Upper lobe of left lung (tissue), 6 donors: ENCODE data around the gene ATXN1. TPM values are rescaled to one million over a fixed set of nuclear protein-coding genes. Genes with fewer than 3 reads are reported as not detected.

Experiments
- ATAC-seq, 2 donors: fragments of 200-7000 bp; cut with Tn5 transposase; one replicate each; pipeline ENCODE4 v1.9.1; 2022; ENCODE audit warnings: mild to moderate bottlenecking in 2 of 2, moderate library complexity in 2 of 2; ENCODE audit not compliant: low FRiP score in 2 of 2
- DNase-seq, 2 donors: peaks; one replicate each; pipeline ENCODE4 v3.0.0-alpha.2; 2019 to 2020
- H3K27ac ChIP-seq, 4 donors: fragments of 200-600 bp; sonication (generic); one replicate each; pipeline ENCODE4 v1.5.1; 2016 to 2019
- H3K27me3 ChIP-seq, 4 donors: fragments of 200-600 bp; sonication (generic); one replicate each; pipeline ENCODE4 v1.5.1; 2017 to 2019
- H3K36me3 ChIP-seq, 4 donors: fragments of 200-600 bp; sonication (generic); one replicate each; pipeline ENCODE4 v1.5.1; 2016 to 2019
- H3K4me1 ChIP-seq, 4 donors: fragments of 200-600 bp; sonication (generic); one replicate each; pipeline ENCODE4 v1.5.1; 2018 to 2019
- H3K4me3 ChIP-seq, 4 donors: fragments of 200-600 bp; sonication (generic); one replicate each; pipeline ENCODE4 v1.5.1; 2017 to 2019; ENCODE audit warnings: mild to moderate bottlenecking in 2 of 4, moderate library complexity in 1 of 4
- H3K9me3 ChIP-seq, 4 donors: fragments of 200-600 bp; sonication (generic); one replicate each; pipeline ENCODE4 v1.5.1; 2018 to 2019
- EP300 ChIP-seq, 4 donors: sonication (generic); formaldehyde crosslinking; IDR thresholded peaks; one replicate each; pipeline ENCODE4 v1.5.1; 2017; ENCODE audit warnings: antibody characterized with exemption in 4 of 4, control low read depth in 2 of 4
- POLR2A ChIP-seq, 4 donors: fragments of 450-650 bp; IDR thresholded peaks; one replicate each; pipeline ENCODE4 v1.5.1; 2016 to 2017; ENCODE audit warnings: antibody characterized with exemption in 4 of 4, mild to moderate bottlenecking in 2 of 4
- POLR2AphosphoS5 ChIP-seq, 2 donors: sonication (generic); formaldehyde crosslinking; IDR thresholded peaks; one replicate each; pipeline ENCODE4 v1.5.1; 2017; ENCODE audit warnings: antibody characterized with exemption in 2 of 2
- WGBS, 2 donors: methylation state at CpG; one replicate each; pipeline ENCODE4 v1.1.5; 2017 to 2018; 5-methylcytosine and 5-hydroxymethylcytosine counted together
- total RNA-seq, 6 donors: library from RNA; depleted of rRNA in 4 of 6; stranded (reverse); fragments of >200 nt in 4 of 6; gene quantifications; one replicate each; pipeline versions ENCODE4 v1.1.0 to v1.2.1, GENCODE V29; 2016 to 2021
- TF ChIP-seq, protein P1 (sequence below), 6 experiments: fragments of 450-650 bp in 4 of 6; fragments of 200-600 bp in 2 of 6; sonication (generic) in 2 of 6; IDR thresholded peaks; one replicate each; pipeline ENCODE4 v1.5.1; 2016 to 2019; ENCODE audit warnings: antibody characterized with exemption in 6 of 6
- donor health status: DM: no; HTN: no; CAD: no; lungs with moderate emphysema.
- donor health status: DM: no; HTN: yes; CAD: no; lungs with severe emphysema.

ATXN1 gene
- total RNA-seq, 6 donors from 2014 or later = 44.2 to 106 (median 71.7) TPM

DNA sequence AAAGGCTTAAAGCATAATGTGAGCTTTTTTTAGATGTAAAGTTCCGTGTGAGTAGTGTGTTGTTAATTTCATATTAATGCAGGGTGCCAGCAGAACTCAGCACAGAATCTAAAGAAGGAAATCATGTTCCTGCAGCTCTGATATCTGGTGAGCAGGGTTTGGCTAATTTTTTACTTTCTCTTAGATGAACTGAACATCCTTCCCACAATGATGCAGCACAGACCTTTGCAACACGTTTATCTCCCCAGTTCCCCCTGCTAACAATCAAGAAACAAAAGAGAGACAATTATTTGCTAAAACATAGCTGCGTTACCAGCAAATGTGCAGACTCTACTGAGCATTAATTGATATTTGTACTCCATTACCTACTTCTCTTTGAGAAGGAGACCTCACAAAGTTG, 39.1 kb upstream of the ATXN1 start:
- no peaks in the 10 kb centered on the region for H3K27me3 ChIP-seq
- H3K9me3 ChIP-seq = no peaks in the 10 kb centered on the region
- H3K27ac ChIP-seq = no peak overlapping the region
- no peaks in the 10 kb centered on the region for H3K36me3 ChIP-seq
- H3K4me3 ChIP-seq = no peak overlapping the region
- TF ChIP-seq POLR2AphosphoS5 (IDR thresholded peaks at IDR 0.05) = no peak
- TF ChIP-seq, protein P1, sequence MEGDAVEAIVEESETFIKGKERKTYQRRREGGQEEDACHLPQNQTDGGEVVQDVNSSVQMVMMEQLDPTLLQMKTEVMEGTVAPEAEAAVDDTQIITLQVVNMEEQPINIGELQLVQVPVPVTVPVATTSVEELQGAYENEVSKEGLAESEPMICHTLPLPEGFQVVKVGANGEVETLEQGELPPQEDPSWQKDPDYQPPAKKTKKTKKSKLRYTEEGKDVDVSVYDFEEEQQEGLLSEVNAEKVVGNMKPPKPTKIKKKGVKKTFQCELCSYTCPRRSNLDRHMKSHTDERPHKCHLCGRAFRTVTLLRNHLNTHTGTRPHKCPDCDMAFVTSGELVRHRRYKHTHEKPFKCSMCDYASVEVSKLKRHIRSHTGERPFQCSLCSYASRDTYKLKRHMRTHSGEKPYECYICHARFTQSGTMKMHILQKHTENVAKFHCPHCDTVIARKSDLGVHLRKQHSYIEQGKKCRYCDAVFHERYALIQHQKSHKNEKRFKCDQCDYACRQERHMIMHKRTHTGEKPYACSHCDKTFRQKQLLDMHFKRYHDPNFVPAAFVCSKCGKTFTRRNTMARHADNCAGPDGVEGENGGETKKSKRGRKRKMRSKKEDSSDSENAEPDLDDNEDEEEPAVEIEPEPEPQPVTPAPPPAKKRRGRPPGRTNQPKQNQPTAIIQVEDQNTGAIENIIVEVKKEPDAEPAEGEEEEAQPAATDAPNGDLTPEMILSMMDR (IDR thresholded peaks at IDR 0.05) = no peak
- TF ChIP-seq EP300 (IDR thresholded peaks at IDR 0.05) = no peak
- no peak for TF ChIP-seq POLR2A (IDR thresholded peaks at IDR 0.05)
- 60 to 67% methylated on average over 3 of the region's 3 CpGs for WGBS, 2 donors
- ATAC-seq (no peak), DNase-seq (no peak)
- no peaks in the 10 kb centered on the region for H3K4me1 ChIP-seq

DNA sequence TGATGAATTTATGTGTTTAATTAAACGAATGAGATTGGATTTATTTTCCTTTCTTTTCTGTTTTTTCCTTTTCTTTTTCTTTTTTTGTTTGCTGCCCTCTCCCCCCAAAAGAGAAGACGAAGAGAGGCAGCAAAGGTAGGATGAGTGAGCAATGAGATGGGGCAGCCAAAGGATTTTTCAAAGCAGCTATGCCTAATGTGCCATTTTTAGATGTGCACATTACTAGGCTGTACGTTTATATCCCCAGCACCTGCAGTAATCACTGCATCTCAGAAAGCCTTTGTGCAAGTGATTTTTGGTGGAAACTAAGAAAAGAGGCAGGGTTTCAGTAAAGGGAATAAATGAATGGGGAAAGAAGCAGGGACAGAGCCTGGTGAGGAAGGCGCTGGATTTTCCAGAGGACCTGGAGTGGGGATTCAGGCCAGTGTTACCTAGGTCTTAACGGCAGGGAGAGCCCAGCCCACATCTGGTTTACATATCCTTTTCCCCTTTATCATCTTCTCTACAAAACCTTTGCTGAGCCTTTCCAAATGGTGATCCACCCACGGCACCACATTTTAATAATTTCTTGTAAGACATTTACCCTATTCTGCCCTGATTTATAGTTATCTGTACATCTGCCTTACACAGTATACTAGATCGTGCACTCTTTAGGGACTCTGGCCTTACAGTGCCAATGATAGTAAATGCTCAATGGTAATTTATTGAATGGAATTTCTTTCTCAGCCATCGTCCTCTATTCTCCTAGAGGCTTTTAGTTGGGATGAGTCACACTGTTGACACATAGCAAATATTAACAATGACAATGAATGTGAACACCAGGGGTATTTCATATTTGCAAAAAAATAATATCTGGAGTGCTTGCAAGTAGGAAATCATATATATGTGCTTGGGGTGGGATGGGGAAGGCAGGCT, 38.3 kb upstream of the ATXN1 start:
- H3K36me3 ChIP-seq = no peaks in the 10 kb centered on the region
- H3K9me3 ChIP-seq = no peaks in the 10 kb centered on the region
- no peaks in the 10 kb centered on the region for H3K27me3 ChIP-seq
- WGBS, 2 donors = 63 to 73% methylated on average over 8 of the region's 8 CpGs
- no peak overlapping the region for H3K27ac ChIP-seq
- DNase-seq (no peak), ATAC-seq (peak in 1 of 2 donors; percentile 34)
- no peaks in the 10 kb centered on the region for H3K4me1 ChIP-seq
- no peak overlapping the region for H3K4me3 ChIP-seq
- TF ChIP-seq EP300 (IDR thresholded peaks at IDR 0.05) (no peak), POLR2AphosphoS5 (IDR thresholded peaks at IDR 0.05) (no peak), POLR2A (IDR thresholded peaks at IDR 0.05) (no peak)
- TF ChIP-seq, protein P1 (IDR thresholded peaks at IDR 0.05) = no peak

DNA sequence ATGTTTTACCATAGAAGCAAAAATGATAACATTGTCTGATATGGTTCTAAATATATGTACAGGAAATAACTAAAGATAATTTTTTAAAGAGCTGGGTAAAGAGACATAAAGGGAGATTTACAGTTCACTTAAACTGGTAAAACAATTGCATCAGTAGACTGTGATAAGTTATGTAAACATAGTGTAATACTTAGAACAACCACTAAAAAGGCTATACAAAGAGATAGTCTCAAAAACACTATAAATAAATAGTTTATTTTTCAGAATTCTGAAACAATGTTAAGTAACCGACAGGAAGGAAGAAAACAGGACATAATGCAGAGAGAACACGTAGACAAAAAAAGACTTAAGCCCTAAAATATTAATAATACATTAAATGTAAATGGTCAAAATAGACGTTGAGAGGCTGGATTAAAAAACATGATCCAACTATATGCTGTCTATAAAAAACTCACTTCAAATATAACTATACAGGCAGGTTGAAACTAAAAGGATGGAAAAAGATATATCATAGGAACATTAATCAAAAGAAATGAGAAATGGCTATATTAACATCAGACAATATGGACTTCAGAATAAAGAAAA, 32.7 kb upstream of the ATXN1 start:
- DNase-seq = no peak
- ATAC-seq = no peak
- TF ChIP-seq, protein P1 (IDR thresholded peaks at IDR 0.05) = no peak
- H3K36me3 ChIP-seq = no peaks in the 10 kb centered on the region
- H3K27ac ChIP-seq = no peak overlapping the region
- whole genome bisulfite sequencing, 2 donors = 63 to 67% methylated on average over 3 of the region's 3 CpGs
- no peaks in the 10 kb centered on the region for H3K27me3 ChIP-seq
- peaks cover 0 to 6% (median 0%) of the 10 kb centered on the region in 4 donors for H3K9me3 ChIP-seq
- no peaks in the 10 kb centered on the region for H3K4me1 ChIP-seq
- H3K4me3 ChIP-seq = no peak overlapping the region

DNA sequence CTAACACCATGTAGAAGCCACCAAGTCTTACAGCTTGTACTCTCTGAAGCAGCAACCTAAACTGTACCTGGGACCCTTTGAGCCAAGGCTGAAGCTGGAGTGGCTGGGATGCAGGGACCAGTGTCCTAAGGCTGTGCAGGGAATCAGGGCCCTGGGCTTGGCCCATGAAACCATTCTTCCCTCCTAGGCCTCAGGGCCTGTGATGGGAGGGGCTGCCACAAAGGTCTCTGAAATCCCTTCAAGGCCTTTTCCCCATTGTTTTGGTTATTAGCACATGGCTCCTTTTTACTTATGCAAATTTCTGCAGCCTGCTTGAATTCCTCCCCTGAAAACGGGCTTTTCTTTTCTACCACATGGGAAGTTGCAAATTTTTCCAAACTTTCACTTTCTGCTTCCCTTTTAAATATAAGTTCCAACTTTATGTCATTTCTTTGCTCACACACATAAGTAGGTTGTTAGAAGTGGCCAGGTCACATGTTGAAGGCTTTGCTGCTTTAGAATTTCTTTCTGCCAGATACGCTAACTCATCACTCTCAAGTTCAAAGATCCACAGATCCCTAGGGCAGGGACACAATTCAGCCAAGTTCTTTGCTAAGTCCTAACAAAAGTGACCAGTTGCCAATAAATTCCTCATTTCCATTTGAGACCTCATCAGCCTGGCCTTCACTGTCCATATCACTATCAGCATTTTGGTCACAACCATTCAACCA, 28.2 kb upstream of the ATXN1 start:
- Histone ChIP-seq H3K36me3 (no peaks in the 10 kb centered on the region), H3K27ac (no peak overlapping the region), H3K4me3 (no peak overlapping the region), H3K9me3 (peaks cover 0 to 6% (median 0%) of the 10 kb centered on the region in 4 donors), H3K27me3 (no peaks in the 10 kb centered on the region), H3K4me1 (no peaks in the 10 kb centered on the region)
- ATAC-seq = no peak
- WGBS, 2 donors = 82 to 83% methylated on average over 2 of the region's 2 CpGs
- no peak for DNase-seq
- TF ChIP-seq POLR2A (IDR thresholded peaks at IDR 0.05) (no peak), EP300 (IDR thresholded peaks at IDR 0.05) (no peak), POLR2AphosphoS5 (IDR thresholded peaks at IDR 0.05) (no peak)
- TF ChIP-seq, protein P1 (IDR thresholded peaks at IDR 0.05) = no peak
